IMR-90 (cell line): Measurements from ENCODE around the gene SNRNP35. TPM values are rescaled to one million over a fixed set of nuclear protein-coding genes. Genes with fewer than 3 reads are reported as not detected.

Experiments
- ATAC-seq: fragments of 200-7000 bp; cut with Tn5 transposase; 2 replicates; pipeline ENCODE4 v1.9.1; 2020; ENCODE audit warnings: low read depth, mild to moderate bottlenecking, moderate library complexity
- BruUV-seq: library from RNA; stranded (reverse); fragments of 400-500 nt; replicated peaks from 2 replicates; lab custom pipeline; 2021; lab: Mats Ljungman, UMichigan
- CTCF ChIA-PET: fragments of 300-600 bp; formaldehyde crosslinking; extraction: SDS; loops from one replicate; lab custom pipeline; 2021; ENCODE audit warnings: antibody characterized with exemption; lab: Yijun Ruan, JAX
- POLR2A ChIA-PET: fragments of 300-600 bp; sonication (Branson Sonifier 250); formaldehyde crosslinking; loops from one replicate; lab custom pipeline; 2022; ENCODE audit warnings: antibody characterized with exemption; ENCODE audit not compliant: unreplicated experiment; lab: Charles Lee
- DNase-seq: peaks from one replicate; pipeline ENCODE4 v3.0.0; 2013
- H2AFZ ChIP-seq: replicated peaks from 2 replicates; pipeline ENCODE3; 2013; ENCODE audit warnings: low read length, mild to moderate bottlenecking; ENCODE audit not compliant: poor library complexity
- H2AK5ac ChIP-seq: 2 replicates; pipeline ENCODE4 v1.6.1; 2013; ENCODE audit warnings: low read depth, low read length, inconsistent platforms
- H2AK9ac ChIP-seq: replicated peaks from 2 replicates; pipeline ENCODE3; 2013; ENCODE audit warnings: mild to moderate bottlenecking, low read depth, low read length, moderate library complexity; ENCODE audit not compliant: poor library complexity
- H2BK120ac ChIP-seq: 2 replicates; pipeline ENCODE4 v1.6.1; 2013; ENCODE audit warnings: low read depth, low read length, inconsistent platforms
- H2BK15ac ChIP-seq: 3 replicates; pipeline ENCODE4 v1.6.1; 2013; ENCODE audit warnings: low read depth, low read length, inconsistent platforms
- H2BK20ac ChIP-seq: 2 replicates; pipeline ENCODE4 v1.6.1; 2013; ENCODE audit warnings: low read depth, mild to moderate bottlenecking, inconsistent platforms, low read length, moderate library complexity
- H2BK5ac ChIP-seq: 2 replicates; pipeline ENCODE4 v1.6.1; 2013; ENCODE audit warnings: mild to moderate bottlenecking, low read depth, low read length, inconsistent platforms; ENCODE audit not compliant: poor library complexity, severe bottlenecking
- H3K14ac ChIP-seq: replicated peaks from 2 replicates; pipeline ENCODE4 v1.6.1; 2013; ENCODE audit warnings: low read depth, low read length, inconsistent platforms
- H3K18ac ChIP-seq: 2 replicates; pipeline ENCODE4 v1.6.1; 2013; ENCODE audit warnings: low read depth, low read length, control low read depth
- H3K23ac ChIP-seq: 2 replicates; pipeline ENCODE4 v1.6.1; 2013; ENCODE audit warnings: low read depth, low read length, inconsistent platforms
- H3K27ac ChIP-seq: 2 replicates; pipeline ENCODE4 v1.5.1; 2013; ENCODE audit warnings: mild to moderate bottlenecking, control low read depth, low read length; ENCODE audit not compliant: insufficient read depth
- H3K27me3 ChIP-seq: 2 replicates; pipeline ENCODE4 v1.6.1; 2013; ENCODE audit warnings: low read length; ENCODE audit not compliant: control insufficient read depth, insufficient read depth
- H3K36me3 ChIP-seq: 2 replicates; pipeline ENCODE4 v1.6.1; 2013; ENCODE audit warnings: low read length, mixed read lengths; ENCODE audit not compliant: control insufficient read depth, insufficient read depth
- H3K4ac ChIP-seq: 2 replicates; pipeline ENCODE4 v1.6.1; 2013; ENCODE audit warnings: low read depth, low read length, inconsistent platforms
- H3K4me1 ChIP-seq: 2 replicates; pipeline ENCODE4 v1.6.1; 2013; ENCODE audit warnings: low read length, mixed read lengths; ENCODE audit not compliant: control insufficient read depth, insufficient read depth
- H3K4me2 ChIP-seq: 2 replicates; pipeline ENCODE4 v1.6.1; 2013; ENCODE audit warnings: low read depth, mild to moderate bottlenecking, control low read depth, low read length, moderate library complexity
- H3K4me3 ChIP-seq: 2 replicates; pipeline ENCODE4 v1.5.1; 2013; ENCODE audit warnings: low read depth, mild to moderate bottlenecking, control low read depth, low read length, moderate library complexity; ENCODE audit not compliant: insufficient read depth
- H3K56ac ChIP-seq: 2 replicates; pipeline ENCODE4 v1.6.1; 2013; ENCODE audit warnings: low read length, inconsistent platforms; ENCODE audit not compliant: insufficient read depth; ENCODE audit errors: extremely low read depth
- H3K79me1 ChIP-seq, 2 experiments: 2 replicates each; pipeline ENCODE4 v1.6.1; 2013; ENCODE audit warnings: low read length in 2 of 2, inconsistent platforms in 1 of 2, low read depth in 1 of 2
- H3K9ac ChIP-seq: 2 replicates; pipeline ENCODE4 v1.6.1; 2013; ENCODE audit warnings: low read depth, low read length, control low read depth
- H3K9me1 ChIP-seq: 2 replicates; pipeline ENCODE4 v1.6.1; 2013; ENCODE audit warnings: low read length, inconsistent platforms; ENCODE audit not compliant: insufficient read depth
- H3K9me3 ChIP-seq: 2 replicates; pipeline ENCODE4 v1.6.1; 2013; ENCODE audit warnings: low read length; ENCODE audit not compliant: control insufficient read depth, insufficient read depth
- H4K20me1 ChIP-seq: 2 replicates; pipeline ENCODE4 v1.6.1; 2013; ENCODE audit warnings: low read length, inconsistent platforms; ENCODE audit not compliant: insufficient read depth
- H4K5ac ChIP-seq: 2 replicates; pipeline ENCODE4 v1.6.1; 2013; ENCODE audit warnings: mild to moderate bottlenecking, low read depth, low read length, control low read depth
- H4K8ac ChIP-seq, 2 experiments: 2 replicates each; pipeline ENCODE4 v1.6.1; 2013; ENCODE audit warnings: low read depth in 2 of 2, low read length in 2 of 2, control low read depth in 1 of 2, inconsistent platforms in 1 of 2
- H4K91ac ChIP-seq: 2 replicates; pipeline ENCODE4 v1.6.1; 2013; ENCODE audit warnings: low read depth, low read length, inconsistent platforms; ENCODE audit not compliant: insufficient read depth
- BHLHE40 ChIP-seq: fragments of 150-350 bp; IDR thresholded peaks from 2 replicates; pipeline ENCODE4 v1.6.1; 2016; ENCODE audit warnings: mild to moderate bottlenecking, low read depth, low read length
- CTCF ChIP-seq: conservative IDR thresholded peaks from 2 replicates; pipeline ENCODE4 v1.5.1; 2012; ENCODE audit warnings: mild to moderate bottlenecking, low read depth, low read length, improper control_type of control experiment
- NFE2L2 ChIP-seq: fragments of 150-350 bp; IDR thresholded peaks from 2 replicates; pipeline ENCODE4 v1.6.1; 2016; ENCODE audit warnings: low read depth, mild to moderate bottlenecking, low read length
- RAD21 ChIP-seq: IDR thresholded peaks from 2 replicates; pipeline ENCODE4 v1.6.1; 2012; ENCODE audit warnings: low read length, improper control_type of control experiment
- WGBS, 2 experiments: methylation state at CpG; one replicate each; pipeline versions ENCODE4 v1.1.5 to v1.1.7; 2013; ENCODE audit warnings: missing lambda C conversion rate in 2 of 2; ENCODE audit not compliant: insufficient read length in 1 of 2; ENCODE audit errors: extremely low coverage in 2 of 2; 5-methylcytosine and 5-hydroxymethylcytosine counted together
- dilution Hi-C: fragments of 300-500 bp; cut with HindIII; formaldehyde crosslinking; loops from one replicate; pipeline ENCODE4 v1.14.3; 2018; ENCODE audit warnings: low sequenced_read_pairs; ENCODE audit not compliant: unreplicated experiment
- in situ Hi-C: fragments of 300-500 bp; cut with MboI; formaldehyde crosslinking; loops from 3 replicates; pipeline ENCODE4 v1.14.3; 2019; ENCODE audit warnings: low sequenced_read_pairs, inconsistent platforms, mixed read lengths
- intact Hi-C: fragments of 100-400 bp; cut with micrococcal nuclease; formaldehyde crosslinking; loops from 2 replicates; pipeline ENCODE4 v1.10.0; 2022
- polyA plus RNA-seq, 3 experiments: library from polyadenylated mRNA; depleted of rRNA; stranded (reverse); fragments of >200 nt; gene quantifications; 2 replicates each; pipeline ENCODE4 v1.2.3, GENCODE V29; 2012; ENCODE audit warnings: low replicate concordance in 1 of 3
- total RNA-seq: library from RNA; depleted of rRNA; stranded (reverse); fragments of >200 nt; gene quantifications from 2 replicates; pipeline ENCODE4 v1.2.3, GENCODE V29; 2012

SNRNP35 gene
- total and polyA plus RNA-seq, 2 of the 4 experiments (the other 2 are of a cell fraction) = 4.7 to 15.4 TPM

GRCh38 chr12:123498126-123498825 lies 40.3 kb downstream of the SNRNP35 start:
- 95% methylated on average over 7 of the region's 13 CpGs; no CpG with 5 or more reads in 1 of the 2 experiments for WGBS, 2 experiments
- H3K36me3 ChIP-seq = peaks cover 23% of the 10 kb centered on the region
- H3K14ac ChIP-seq = no peak overlapping the region
- no peak overlapping the region for H3K56ac ChIP-seq
- H3K9me3 ChIP-seq = no peaks in the 10 kb centered on the region
- H2BK120ac ChIP-seq = no peak overlapping the region
- no peak overlapping the region for H3K23ac ChIP-seq
- H3K9me1 ChIP-seq = no peaks in the 10 kb centered on the region; the same call in 1 of the 2 replicates
- H4K20me1 ChIP-seq = no peaks in the 10 kb centered on the region; the same call in 1 of the 2 replicates
- no peak overlapping the region for H4K91ac ChIP-seq
- TF ChIP-seq BHLHE40 (no peak), RAD21 (no peak), NFE2L2 (no peak), CTCF (no peak)
- peaks cover 0 to 7% of the 10 kb centered on the region in 2 experiments; a peak in 2 of 4 replicates for H3K79me1 ChIP-seq
- no peak for ATAC-seq
- H3K9ac ChIP-seq = no peak overlapping the region
- H2AFZ ChIP-seq = peak overlapping the region; percentile 43
- H4K8ac ChIP-seq = no peak overlapping the region
- H2BK20ac ChIP-seq = no peak overlapping the region
- DNase-seq = no peak
- no peak overlapping the region for H3K27ac ChIP-seq
- no peak overlapping the region for H3K4me3 ChIP-seq
- H3K4ac ChIP-seq = no peak overlapping the region
- POLR2A ChIA-PET = no interaction called here
- no TSS peak for BruUV-seq
- no peak overlapping the region for H2AK5ac ChIP-seq
- H3K18ac ChIP-seq = no peak overlapping the region
- no peaks in the 10 kb centered on the region for H3K27me3 ChIP-seq
- CTCF ChIA-PET = no interaction called here
- peaks cover 4% of the 10 kb centered on the region; the same call in 1 of the 2 replicates for H3K4me1 ChIP-seq
- H2AK9ac ChIP-seq = peak overlapping the region; percentile 50
- in situ Hi-C loops = no loop called here
- H4K5ac ChIP-seq = no peak overlapping the region
- dilution Hi-C loops = no loop called here
- H2BK15ac ChIP-seq = no peak overlapping the region
- intact Hi-C loops = no loop called here
- H2BK5ac ChIP-seq = no peak overlapping the region
- no peak overlapping the region for H3K4me2 ChIP-seq
